SU-DHL-6 (cell line): ENCODE results near the gene CNOT6L.
"Not testable (repeated sequence)": the region's sequence is repeated elsewhere in the genome, so short reads cannot be mapped to it uniquely, and the experiment has no call there.

Experiments
- H2AFZ ChIP-seq: fragments of 200-600 bp; sonication (generic); 2 replicates; pipeline ENCODE4 v1.6.1; 2014; ENCODE audit warnings: low read depth, mild to moderate bottlenecking, moderate library complexity, mixed read lengths, antibody characterized with exemption, low read length; ENCODE audit not compliant: severe bottlenecking
- H3F3A ChIP-seq: fragments of 200-600 bp; shearing (Covaris generic); 2 replicates; pipeline ENCODE4 v1.6.0; 2016; ENCODE audit warnings: antibody characterized with exemption, mild to moderate bottlenecking; ENCODE audit not compliant: insufficient read depth
- H3K27ac ChIP-seq: fragments of 200-600 bp; sonication (generic); 2 replicates; pipeline ENCODE4 v1.5.1; 2016; ENCODE audit warnings: low read depth, mild to moderate bottlenecking, low read length, moderate library complexity, mixed read lengths
- H3K27me3 ChIP-seq: fragments of 200-600 bp; sonication (generic), shearing (Covaris generic); 2 replicates; pipeline ENCODE4 v1.6.0; 2014; ENCODE audit warnings: mild to moderate bottlenecking, low read length
- H3K36me3 ChIP-seq: fragments of 200-600 bp; sonication (generic); 2 replicates; pipeline ENCODE4 v1.6.1; 2014; ENCODE audit warnings: mild to moderate bottlenecking, low read length, mixed read lengths
- H3K4me2 ChIP-seq: fragments of 300-600, 200-600 bp; shearing (Covaris generic), sonication (generic); 2 replicates; pipeline ENCODE4 v1.6.0; 2014; ENCODE audit warnings: low read length, low read depth, mild to moderate bottlenecking; ENCODE audit not compliant: poor library complexity, severe bottlenecking
- H3K4me3 ChIP-seq: fragments of 200-600 bp; sonication (generic); 2 replicates; pipeline ENCODE4 v1.5.1; 2014; ENCODE audit warnings: antibody characterized with exemption, low read length, mild to moderate bottlenecking, mixed read lengths; ENCODE audit not compliant: insufficient read depth, poor library complexity, severe bottlenecking
- H3K79me2 ChIP-seq: fragments of 200-600 bp; sonication (generic); 2 replicates; pipeline ENCODE4 v1.6.1; 2014; ENCODE audit warnings: mild to moderate bottlenecking, low read length, moderate library complexity; ENCODE audit not compliant: insufficient read depth
- H3K9ac ChIP-seq: fragments of 200-600 bp; sonication (generic); 2 replicates; pipeline ENCODE4 v1.7.0; 2014; ENCODE audit warnings: mild to moderate bottlenecking, low read length
- H3K9me2 ChIP-seq: fragments of 200-600 bp; sonication (generic); replicated peaks from 2 replicates; pipeline ENCODE4 v1.6.1; 2014; ENCODE audit warnings: low read length; ENCODE audit not compliant: insufficient read depth
- H3K9me3 ChIP-seq: fragments of 200-600 bp; sonication (generic); 2 replicates; pipeline ENCODE4 v1.6.1; 2014; ENCODE audit warnings: low read length, mixed read lengths; ENCODE audit not compliant: insufficient read depth
- H4K20me1 ChIP-seq: fragments of 200-600 bp; sonication (generic); 2 replicates; pipeline ENCODE4 v1.6.1; 2014; ENCODE audit warnings: low read depth, mild to moderate bottlenecking, antibody characterized with exemption, low read length, moderate library complexity, mixed read lengths
- EZH2phosphoT487 ChIP-seq: fragments of 200-600 bp; sonication (generic), shearing (Covaris generic); conservative IDR thresholded peaks from 2 replicates; pipeline ENCODE4 v1.6.1; 2018; ENCODE audit warnings: mild to moderate bottlenecking, antibody characterized with exemption, low read length, moderate library complexity, mixed read lengths
- TF ChIP-seq, protein P1 (sequence below): fragments of 200-600 bp; sonication (generic); IDR thresholded peaks from one replicate; pipeline ENCODE4 v1.5.1; 2017; ENCODE audit warnings: antibody characterized with exemption, mild to moderate bottlenecking, low read length, moderate library complexity; ENCODE audit not compliant: insufficient read depth, poor library complexity, severe bottlenecking

The CNOT6L gene

DNA sequence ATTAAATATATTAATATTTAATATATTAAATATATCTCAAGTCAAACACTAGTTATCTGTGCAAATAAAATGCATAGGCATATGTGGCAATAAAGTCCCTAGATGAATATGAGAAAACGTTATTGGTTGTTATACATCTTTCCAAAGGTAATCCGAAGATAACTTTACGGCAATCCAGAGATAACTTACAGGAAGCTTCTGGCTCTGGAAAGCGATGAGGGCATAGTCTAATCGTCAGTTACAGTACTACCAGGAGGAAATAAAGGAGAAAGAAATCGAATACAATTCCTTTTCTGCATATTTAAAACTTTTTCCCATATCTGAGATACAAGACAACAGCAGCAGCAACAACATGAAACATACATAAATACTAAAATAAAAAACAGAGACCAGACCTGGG lies 35.3 kb downstream of the CNOT6L start:
- Histone ChIP-seq H4K20me1 (no peaks in the 10 kb centered on the region), H3K27ac (no peak overlapping the region), H3K9me3 (no peaks in the 10 kb centered on the region), H3K4me2 (no peak overlapping the region), H3K9me2 (no peaks in the 10 kb centered on the region), H3K36me3 (no peaks in the 10 kb centered on the region), H3K4me3 (no peak overlapping the region), H3K27me3 (no peaks in the 10 kb centered on the region), H3K79me2 (peaks cover 12% of the 10 kb centered on the region; the same call in 1 of the 2 replicates), H3F3A (no peaks in the 10 kb centered on the region), H2AFZ (no peak overlapping the region), H3K9ac (no peak overlapping the region)
- TF ChIP-seq, protein P1, sequence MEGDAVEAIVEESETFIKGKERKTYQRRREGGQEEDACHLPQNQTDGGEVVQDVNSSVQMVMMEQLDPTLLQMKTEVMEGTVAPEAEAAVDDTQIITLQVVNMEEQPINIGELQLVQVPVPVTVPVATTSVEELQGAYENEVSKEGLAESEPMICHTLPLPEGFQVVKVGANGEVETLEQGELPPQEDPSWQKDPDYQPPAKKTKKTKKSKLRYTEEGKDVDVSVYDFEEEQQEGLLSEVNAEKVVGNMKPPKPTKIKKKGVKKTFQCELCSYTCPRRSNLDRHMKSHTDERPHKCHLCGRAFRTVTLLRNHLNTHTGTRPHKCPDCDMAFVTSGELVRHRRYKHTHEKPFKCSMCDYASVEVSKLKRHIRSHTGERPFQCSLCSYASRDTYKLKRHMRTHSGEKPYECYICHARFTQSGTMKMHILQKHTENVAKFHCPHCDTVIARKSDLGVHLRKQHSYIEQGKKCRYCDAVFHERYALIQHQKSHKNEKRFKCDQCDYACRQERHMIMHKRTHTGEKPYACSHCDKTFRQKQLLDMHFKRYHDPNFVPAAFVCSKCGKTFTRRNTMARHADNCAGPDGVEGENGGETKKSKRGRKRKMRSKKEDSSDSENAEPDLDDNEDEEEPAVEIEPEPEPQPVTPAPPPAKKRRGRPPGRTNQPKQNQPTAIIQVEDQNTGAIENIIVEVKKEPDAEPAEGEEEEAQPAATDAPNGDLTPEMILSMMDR = no peak
- no peak for TF ChIP-seq EZH2phosphoT487

DNA sequence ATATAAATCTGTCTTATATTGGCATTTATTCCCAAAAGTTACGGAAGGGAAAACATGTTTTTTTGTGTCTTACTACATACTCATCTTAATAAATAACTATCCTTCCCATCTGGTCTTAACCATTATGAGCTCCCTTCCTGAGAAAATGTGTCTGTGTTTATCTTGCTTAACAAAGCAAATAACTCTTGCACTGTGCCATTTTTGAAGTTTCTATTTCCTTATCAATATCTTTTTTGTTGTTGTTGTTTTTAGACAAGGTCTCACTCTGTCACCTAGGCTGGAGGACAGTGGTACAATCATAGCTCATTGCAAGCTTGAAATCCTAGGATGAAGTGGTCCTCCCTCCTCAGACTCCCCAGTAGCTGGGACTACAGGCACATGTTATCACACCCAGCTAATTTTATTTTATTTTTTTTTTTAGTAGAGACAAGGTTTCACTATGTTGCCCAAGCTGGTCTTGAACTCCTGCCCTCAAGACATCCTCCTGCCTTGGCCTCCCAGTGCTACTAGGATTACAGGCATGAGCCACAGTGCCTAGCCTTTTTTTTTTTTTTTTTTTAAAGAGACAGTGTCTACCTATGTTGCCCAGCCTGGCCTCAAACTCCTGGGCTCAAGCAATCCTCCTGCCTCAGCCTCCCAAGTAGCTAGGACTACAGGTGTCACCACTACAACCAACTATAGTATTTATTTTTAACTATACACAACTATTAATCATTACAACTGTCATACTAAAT lies 36.9 kb downstream of the CNOT6L start:
- Histone ChIP-seq H3K27me3 (no peaks in the 10 kb centered on the region), H3F3A (no peaks in the 10 kb centered on the region), H3K9me3 (no peaks in the 10 kb centered on the region), H3K9ac (no peak overlapping the region), H3K9me2 (no peaks in the 10 kb centered on the region), H3K27ac (no peak overlapping the region), H3K4me3 (no peak overlapping the region), H3K4me2 (no peak overlapping the region), H3K36me3 (no peaks in the 10 kb centered on the region), H4K20me1 (no peaks in the 10 kb centered on the region), H2AFZ (no peak overlapping the region), H3K79me2 (peaks cover 12% of the 10 kb centered on the region; the same call in 1 of the 2 replicates)
- TF ChIP-seq, protein P1 = no peak
- TF ChIP-seq EZH2phosphoT487 = no peak

DNA sequence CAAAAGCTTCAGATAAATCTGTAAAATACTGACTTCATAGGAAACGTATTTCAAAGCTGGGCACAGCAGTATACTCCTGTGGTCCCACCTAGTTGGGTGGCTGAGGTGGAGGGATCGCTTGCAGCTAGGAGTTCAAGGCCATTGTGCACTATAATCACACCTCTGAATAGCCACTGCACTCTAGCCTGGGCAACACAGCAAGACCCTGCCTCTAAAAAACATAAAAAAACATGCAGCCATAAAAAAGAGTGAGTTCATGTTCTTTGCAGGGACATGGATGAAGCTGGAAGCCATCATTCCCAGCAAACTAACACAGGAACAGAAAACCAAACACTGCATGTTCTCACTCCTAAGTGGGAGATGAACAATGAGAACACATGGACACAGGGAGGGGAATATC lies 38.4 kb downstream of the CNOT6L start:
- not testable (repeated sequence) for H3K9ac ChIP-seq, H3K27me3 ChIP-seq, H3K9me2 ChIP-seq, H3K4me2 ChIP-seq, H3K79me2 ChIP-seq, H3F3A ChIP-seq, H3K9me3 ChIP-seq, H4K20me1 ChIP-seq, H2AFZ ChIP-seq, H3K4me3 ChIP-seq, H3K27ac ChIP-seq, H3K36me3 ChIP-seq

DNA sequence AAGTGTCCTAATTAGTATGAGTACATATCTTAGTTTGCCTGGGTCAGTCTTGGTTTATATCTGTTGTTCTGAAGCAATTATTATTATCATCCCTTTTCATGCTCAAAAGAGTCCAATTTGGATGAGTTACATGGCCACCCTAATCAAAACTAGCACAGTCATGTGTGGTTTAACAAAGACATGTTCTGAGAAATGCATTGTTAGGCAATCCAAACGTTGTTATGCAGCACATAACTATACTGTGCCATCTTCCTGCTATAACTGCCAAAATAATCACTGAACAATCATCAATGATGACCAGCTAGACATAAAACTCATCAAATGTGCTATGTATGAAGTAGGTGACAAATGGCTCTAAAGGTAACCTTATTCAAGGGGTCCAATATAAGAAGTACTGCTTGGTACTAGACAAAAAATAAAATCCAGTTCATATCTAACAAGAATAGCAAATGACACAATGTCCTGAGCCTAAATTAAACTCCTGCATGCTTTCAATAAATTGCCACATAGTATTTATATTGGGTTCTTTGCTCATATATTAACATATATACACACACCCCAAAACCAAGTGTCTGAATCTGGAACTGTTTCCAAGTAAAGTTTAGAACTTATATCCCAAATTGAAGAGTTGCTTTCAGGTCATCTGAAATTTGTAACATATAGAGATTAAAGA lies 41.9 kb downstream of the CNOT6L start:
- Histone ChIP-seq H3K36me3 (no peaks in the 10 kb centered on the region), H2AFZ (no peak overlapping the region), H3K27me3 (no peaks in the 10 kb centered on the region), H3K9me2 (no peaks in the 10 kb centered on the region), H3K9me3 (no peaks in the 10 kb centered on the region), H3K79me2 (peaks cover 5% of the 10 kb centered on the region; the same call in 1 of the 2 replicates), H3K27ac (no peak overlapping the region), H4K20me1 (no peaks in the 10 kb centered on the region), H3K9ac (no peak overlapping the region), H3K4me2 (no peak overlapping the region), H3F3A (no peaks in the 10 kb centered on the region), H3K4me3 (no peak overlapping the region)
- TF ChIP-seq EZH2phosphoT487 = no peak
- TF ChIP-seq, protein P1 = no peak
